MCF 10A (cell line): ENCODE results near the gene HERC4. TPM values are rescaled to one million over a fixed set of nuclear protein-coding genes. Genes with fewer than 3 reads are reported as not detected.
"Not testable (repeated sequence)": the region's sequence is repeated elsewhere in the genome, so short reads cannot be mapped to it uniquely, and the experiment has no call there.

Experiments used
- BruUV-seq: library from RNA; stranded (reverse); fragments of 400-500 nt; replicated peaks from 2 replicates; lab custom pipeline; 2021; lab: Mats Ljungman, UMichigan
- CTCF ChIA-PET: fragments of 300-600 bp; sonication (Branson Sonifier 250); formaldehyde crosslinking; extraction: SDS; loops from one replicate; lab custom pipeline; 2021; ENCODE audit warnings: antibody characterized with exemption, inconsistent platforms; lab: Yijun Ruan, JAX
- POLR2A ChIA-PET: fragments of 300-600, 350-650 bp; sonication (Branson Sonifier 250); formaldehyde crosslinking; extraction: SDS; loops from one replicate; lab custom pipeline; 2020; ENCODE audit warnings: antibody characterized with exemption, inconsistent platforms; lab: Yijun Ruan, JAX
- DNase-seq: peaks from one replicate; pipeline ENCODE4 v3.0.0-alpha.2; 2018; ENCODE audit not compliant: unreplicated experiment
- H3K27ac Mint-ChIP-seq: one replicate; pipeline ENCODE4 v1.8.0; 2022; ENCODE audit warnings: mild to moderate bottlenecking, low read depth, mixed read lengths; ENCODE audit not compliant: unreplicated experiment
- H3K27me3 Mint-ChIP-seq: one replicate; pipeline ENCODE4 v1.8.0; 2022; ENCODE audit warnings: mixed read lengths; ENCODE audit not compliant: insufficient read depth, unreplicated experiment
- H3K36me3 Mint-ChIP-seq: one replicate; pipeline ENCODE4 v1.8.0; 2022; ENCODE audit warnings: mild to moderate bottlenecking, moderate library complexity, mixed read lengths; ENCODE audit not compliant: insufficient read depth, unreplicated experiment
- H3K4me1 Mint-ChIP-seq: one replicate; pipeline ENCODE4 v1.8.0; 2022; ENCODE audit warnings: mixed read lengths; ENCODE audit not compliant: insufficient read depth, unreplicated experiment
- H3K4me3 Mint-ChIP-seq: one replicate; pipeline ENCODE4 v1.8.0; 2022; ENCODE audit warnings: mild to moderate bottlenecking, moderate library complexity, mixed read lengths; ENCODE audit not compliant: unreplicated experiment
- H3K9me3 Mint-ChIP-seq: one replicate; pipeline ENCODE4 v1.8.0; 2022; ENCODE audit warnings: mixed read lengths; ENCODE audit not compliant: unreplicated experiment
- CTCF ChIP-seq: fragments of 200-600 bp; IDR thresholded peaks from one replicate; pipeline ENCODE4 v1.8.0; 2022; ENCODE audit warnings: antibody characterized with exemption, mild to moderate bottlenecking; ENCODE audit not compliant: unreplicated experiment
- intact Hi-C: fragments of 100-400 bp; cut with micrococcal nuclease; formaldehyde crosslinking; loops from 2 replicates; pipeline ENCODE4 v1.14.1; 2022
- total RNA-seq: library from RNA; stranded (reverse); gene quantifications from 2 replicates; pipeline ENCODE4 v1.2.3, GENCODE V29; 2022

HERC4 gene
- total RNA-seq, 1 experiment from 2014 or later, result 57.5 TPM

- Mint-ChIP-seq H3K36me3 (peaks cover 63% of the 10 kb centered on the region), H3K9me3 (no peaks in the 10 kb centered on the region), H3K4me3 (no peak overlapping the region), H3K27me3 (no peaks in the 10 kb centered on the region), H3K27ac (no peak overlapping the region), H3K4me1 (no peaks in the 10 kb centered on the region)
- POLR2A ChIA-PET, result no interaction called here
- no peak for TF ChIP-seq CTCF
- BruUV-seq, result no TSS peak
- DNase-seq, result no peak
- intact Hi-C loops, result no loop called here
- CTCF ChIA-PET, result no interaction called here
Measured at GRCh38 chr10:67990093-67990492, 85.0 kb downstream of the HERC4 start.

- Mint-ChIP-seq H3K36me3 (peaks cover 60% of the 10 kb centered on the region), H3K27ac (peak overlapping the region; percentile 7), H3K27me3 (no peaks in the 10 kb centered on the region), H3K4me3 (no peak overlapping the region), H3K4me1 (no peaks in the 10 kb centered on the region), H3K9me3 (no peaks in the 10 kb centered on the region)
- ChIA-PET CTCF (no interaction called here), POLR2A (interaction anchor here (0.6 kb wide), 1 partner anchor 89 kb away, joined by 3 read pairs; no protein-coding TSS in a partner anchor)
- intact Hi-C loops, result no loop called here
- no peak for TF ChIP-seq CTCF
- no TSS peak for BruUV-seq
- no peak for DNase-seq
Measured at GRCh38 chr10:67988606-67989005, 86.5 kb downstream of the HERC4 start.

- H3K4me1 Mint-ChIP-seq, H3K27me3 Mint-ChIP-seq, intact Hi-C loops, H3K9me3 Mint-ChIP-seq, H3K4me3 Mint-ChIP-seq, H3K27ac Mint-ChIP-seq, BruUV-seq, POLR2A ChIA-PET, DNase-seq: not testable (repeated sequence)
- peaks cover 65% of the 10 kb centered on the region for H3K36me3 Mint-ChIP-seq
- CTCF ChIA-PET, result interaction anchor here (1.0 kb wide), 1 partner anchor 121 kb away, joined by 3 read pairs; no protein-coding TSS in a partner anchor
Measured at GRCh38 chr10:67982603-67983002, 92.5 kb downstream of the HERC4 start.

- TF ChIP-seq CTCF, result no peak
- BruUV-seq, result no TSS peak
- CTCF ChIA-PET, result interaction anchor here (0.6 kb wide), 2 partner anchors 11 to 79 kb away, joined by 3 to 4 read pairs; no protein-coding TSS in a partner anchor
- intact Hi-C loops, result no loop called here
- H3K4me1 Mint-ChIP-seq, result no peaks in the 10 kb centered on the region
- H3K9me3 Mint-ChIP-seq, result no peaks in the 10 kb centered on the region
- no peaks in the 10 kb centered on the region for H3K27me3 Mint-ChIP-seq
- no peak for DNase-seq
- POLR2A ChIA-PET, result interaction anchor here (0.6 kb wide), 1 partner anchor 59 kb away, joined by 3 read pairs; no protein-coding TSS in a partner anchor
- H3K4me3 Mint-ChIP-seq, result no peak overlapping the region
- H3K36me3 Mint-ChIP-seq, result peaks cover 89% of the 10 kb centered on the region
- no peak overlapping the region for H3K27ac Mint-ChIP-seq
Measured at GRCh38 chr10:67978749-67979148, 96.3 kb downstream of the HERC4 start.
